ENCODE measurements around the gene PCBP3.

DNA sequence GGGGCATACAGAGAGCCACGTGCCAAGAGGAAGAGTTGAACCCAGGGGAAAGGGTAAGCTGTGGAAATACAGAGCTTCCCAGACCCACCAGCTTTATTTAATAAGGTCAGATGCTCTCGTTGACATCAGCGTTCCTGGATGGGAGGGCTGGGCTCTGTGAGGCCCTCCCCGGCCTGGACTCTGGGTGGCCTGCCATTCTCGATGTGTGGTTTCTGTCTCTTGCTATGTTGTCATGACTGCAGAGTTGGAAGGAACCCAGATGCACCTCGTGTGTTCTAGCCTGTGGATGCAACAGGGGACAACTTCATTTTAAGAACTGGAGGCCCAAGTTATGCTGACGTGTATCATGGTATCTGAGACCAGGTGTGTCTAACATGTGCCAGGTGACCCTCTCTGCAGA, 101.7 kb downstream of the PCBP3 start:
- TF ChIP-seq, protein P1, sequence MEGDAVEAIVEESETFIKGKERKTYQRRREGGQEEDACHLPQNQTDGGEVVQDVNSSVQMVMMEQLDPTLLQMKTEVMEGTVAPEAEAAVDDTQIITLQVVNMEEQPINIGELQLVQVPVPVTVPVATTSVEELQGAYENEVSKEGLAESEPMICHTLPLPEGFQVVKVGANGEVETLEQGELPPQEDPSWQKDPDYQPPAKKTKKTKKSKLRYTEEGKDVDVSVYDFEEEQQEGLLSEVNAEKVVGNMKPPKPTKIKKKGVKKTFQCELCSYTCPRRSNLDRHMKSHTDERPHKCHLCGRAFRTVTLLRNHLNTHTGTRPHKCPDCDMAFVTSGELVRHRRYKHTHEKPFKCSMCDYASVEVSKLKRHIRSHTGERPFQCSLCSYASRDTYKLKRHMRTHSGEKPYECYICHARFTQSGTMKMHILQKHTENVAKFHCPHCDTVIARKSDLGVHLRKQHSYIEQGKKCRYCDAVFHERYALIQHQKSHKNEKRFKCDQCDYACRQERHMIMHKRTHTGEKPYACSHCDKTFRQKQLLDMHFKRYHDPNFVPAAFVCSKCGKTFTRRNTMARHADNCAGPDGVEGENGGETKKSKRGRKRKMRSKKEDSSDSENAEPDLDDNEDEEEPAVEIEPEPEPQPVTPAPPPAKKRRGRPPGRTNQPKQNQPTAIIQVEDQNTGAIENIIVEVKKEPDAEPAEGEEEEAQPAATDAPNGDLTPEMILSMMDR (IDR thresholded peaks at IDR 0.05; ENCODE audit: extremely low read depth in 1 of 2, insufficient read depth in 1 of 2, low read depth in 1 of 2, low read length in 2 of 2): no peak
- TF ChIP-seq POLR2A (IDR thresholded peaks at IDR 0.05; ENCODE audit: low read depth, low read length) (no peak), MAX (IDR thresholded peaks at IDR 0.05; ENCODE audit: insufficient read depth, insufficient read length) (no peak), POLR2AphosphoS5 (IDR thresholded peaks at IDR 0.05; ENCODE audit: insufficient read depth, low read depth, low read length) (no peak)

Data from endothelial cell of umbilical vein (primary cell).